Tibial artery (tissue), 4 donors: ENCODE results near the gene IL2RA.
A peak's percentile ranks its signal among the peaks of the same experiment; 100 is the strongest.

Experiments used
- DNase-seq, 2 donors: peaks; one replicate each; pipeline ENCODE4 v3.0.0-alpha.2; 2019
- H3K27ac ChIP-seq, 2 donors: fragments of 200-600 bp; sonication (generic) in 1 of 2; 1 replicate in 1 of 2; 2 replicates in 1 of 2; pipeline ENCODE4 v1.5.1; 2018 to 2019; ENCODE audit warnings: mild to moderate bottlenecking in 1 of 2
- H3K27me3 ChIP-seq, 2 donors: fragments of 200-600 bp; sonication (generic) in 1 of 2; one replicate each; pipeline versions ENCODE4 v1.5.1 to v1.6.0; 2016 to 2019
- H3K36me3 ChIP-seq, 3 donors: fragments of 200-600 bp; sonication (generic) in 2 of 3; one replicate each; pipeline ENCODE4 v1.5.1; 2016 to 2019; ENCODE audit warnings: mild to moderate bottlenecking in 2 of 3
- H3K4me1 ChIP-seq, 4 donors: fragments of 200-600 bp; sonication (generic) in 2 of 4; 1 replicate in 3 of 4; 2 replicates in 1 of 4; pipeline ENCODE4 v1.5.1; 2016 to 2019
- H3K4me3 ChIP-seq, 2 donors: fragments of 200-600 bp; sonication (generic) in 1 of 2; 1 replicate in 1 of 2; 2 replicates in 1 of 2; pipeline ENCODE4 v1.5.1; 2018 to 2019; ENCODE audit warnings: mild to moderate bottlenecking in 2 of 2
- H3K9me3 ChIP-seq, 3 donors: fragments of 200-600 bp; sonication (generic) in 1 of 3; one replicate each; pipeline ENCODE4 v1.5.1; 2016 to 2019
- CTCF ChIP-seq, 2 experiments: fragments of 200-600 bp in 1 of 2; fragments of 450-650 bp in 1 of 2; IDR thresholded peaks; one replicate each; pipeline ENCODE4 v1.5.1; 2017 to 2019; ENCODE audit warnings: antibody characterized with exemption in 2 of 2, mild to moderate bottlenecking in 1 of 2, moderate library complexity in 1 of 2
- intact Hi-C: fragments of 100-400 bp; cut with DNase I; formaldehyde crosslinking; loops from one replicate; pipeline ENCODE4 v1.15.0; 2023; ENCODE audit warnings: low total_unique reads

The IL2RA gene

GRCh38 chr10:6086375-6087233 lies 24.4 kb upstream of the IL2RA start:
- Histone ChIP-seq H3K4me3 (no peak overlapping the region), H3K36me3 (no peaks in the 10 kb centered on the region), H3K27me3 (peaks cover 0 to 8% of the 10 kb centered on the region in 2 donors), H3K4me1 (peaks cover 0 to 43% (median 24%) of the 10 kb centered on the region in 4 donors), H3K27ac (no peak overlapping the region), H3K9me3 (no peaks in the 10 kb centered on the region)
- intact Hi-C loops: no loop called here
- peak; percentile 59 to 77 for TF ChIP-seq CTCF (IDR thresholded peaks at IDR 0.05)
- peak; percentile 88 to 93 for DNase-seq

- Histone ChIP-seq H3K36me3 (no peaks in the 10 kb centered on the region), H3K27me3 (peaks cover 0 to 32% of the 10 kb centered on the region in 2 donors), H3K27ac (no peak overlapping the region), H3K4me1 (peaks cover 0 to 23% (median 4%) of the 10 kb centered on the region in 4 donors), H3K4me3 (no peak overlapping the region), H3K9me3 (no peaks in the 10 kb centered on the region)
- no peak for TF ChIP-seq CTCF (IDR thresholded peaks at IDR 0.05)
- intact Hi-C loops: no loop called here
- peak in 1 of 2 donors; percentile 11 for DNase-seq
Measured at GRCh38 chr10:6083523-6084475, 21.6 kb upstream of the IL2RA start.

- TF ChIP-seq CTCF (IDR thresholded peaks at IDR 0.05): no peak
- no peak overlapping the region for H3K4me3 ChIP-seq
- peak in 1 of 2 donors; percentile 57 for DNase-seq
- peaks cover 0 to 20% (median 2%) of the 10 kb centered on the region in 4 donors for H3K4me1 ChIP-seq
- no peaks in the 10 kb centered on the region for H3K36me3 ChIP-seq
- no peaks in the 10 kb centered on the region for H3K9me3 ChIP-seq
- peaks cover 0 to 40% of the 10 kb centered on the region in 2 donors for H3K27me3 ChIP-seq
- intact Hi-C loops: no loop called here
- H3K27ac ChIP-seq: no peak overlapping the region
Measured at GRCh38 chr10:6082496-6083395, 20.6 kb upstream of the IL2RA start.

GRCh38 chr10:6080417-6080973 lies 18.3 kb upstream of the IL2RA start:
- H3K27ac ChIP-seq: no peak overlapping the region
- no peaks in the 10 kb centered on the region for H3K9me3 ChIP-seq
- H3K4me3 ChIP-seq: no peak overlapping the region
- H3K4me1 ChIP-seq: peaks cover 0 to 17% (median 0%) of the 10 kb centered on the region in 4 donors
- H3K27me3 ChIP-seq: peaks cover 0 to 51% of the 10 kb centered on the region in 2 donors
- intact Hi-C loops: no loop called here
- peak in 1 of 2 donors; percentile 13 for DNase-seq
- TF ChIP-seq CTCF (IDR thresholded peaks at IDR 0.05): no peak
- H3K36me3 ChIP-seq: no peaks in the 10 kb centered on the region
